ENCODE measurements around the gene GABRB2.

The GABRB2 gene

GRCh38 chr5:161403996-161404395, 142.5 kb downstream of the GABRB2 start:
- no peak overlapping the region for H3K4me3 ChIP-seq (ENCODE audit: low read depth, low read length)
- TF ChIP-seq CTCF (IDR thresholded peaks at IDR 0.05; ENCODE audit: low read depth, low read length), result no peak
- in situ Hi-C loops (cut with HindIII; ENCODE audit: low sequenced_read_pairs), result no loop called here
- DNase-seq (ENCODE audit: low read depth, low spot score), result no peak

- in situ Hi-C loops (cut with HindIII; ENCODE audit: low sequenced_read_pairs), result no loop called here
These were observed 143.4 kb downstream of the GABRB2 start for GRCh38 chr5:161403121-161403520.

GRCh38 chr5:161400583-161400982, 145.9 kb downstream of the GABRB2 start:
- no peak for DNase-seq (ENCODE audit: low read depth, low spot score)
- H3K4me3 ChIP-seq (ENCODE audit: low read depth, low read length), result no peak overlapping the region
- in situ Hi-C loops (cut with HindIII; ENCODE audit: low sequenced_read_pairs), result no loop called here
- TF ChIP-seq CTCF (IDR thresholded peaks at IDR 0.05; ENCODE audit: low read depth, low read length), result no peak

More at GRCh38 chr5:161403121-161403520, 143.4 kb downstream of the GABRB2 start:
- no peak for DNase-seq (ENCODE audit: low read depth, low spot score)
- H3K4me3 ChIP-seq (ENCODE audit: low read depth, low read length), result no peak overlapping the region
- no peak for TF ChIP-seq CTCF (IDR thresholded peaks at IDR 0.05; ENCODE audit: low read depth, low read length)

GRCh38 chr5:161399996-161400562, 146.4 kb downstream of the GABRB2 start:
- DNase-seq (ENCODE audit: low read depth, low spot score), result no peak
- H3K4me3 ChIP-seq (ENCODE audit: low read depth, low read length), result no peak overlapping the region
- in situ Hi-C loops (cut with HindIII; ENCODE audit: low sequenced_read_pairs), result no loop called here
- no peak for TF ChIP-seq CTCF (IDR thresholded peaks at IDR 0.05; ENCODE audit: low read depth, low read length)

GRCh38 chr5:161397448-161397847, 149.1 kb downstream of the GABRB2 start:
- in situ Hi-C loops (cut with HindIII; ENCODE audit: low sequenced_read_pairs), result no loop called here
- DNase-seq (ENCODE audit: low read depth, low spot score), result no peak
- H3K4me3 ChIP-seq (ENCODE audit: low read depth, low read length), result no peak overlapping the region
- TF ChIP-seq CTCF (IDR thresholded peaks at IDR 0.05; ENCODE audit: low read depth, low read length), result no peak

GRCh38 chr5:161396171-161396570, 150.4 kb downstream of the GABRB2 start:
- no peak overlapping the region for H3K4me3 ChIP-seq (ENCODE audit: low read depth, low read length)
- in situ Hi-C loops (cut with HindIII; ENCODE audit: low sequenced_read_pairs), result no loop called here
- DNase-seq (ENCODE audit: low read depth, low spot score), result no peak
- no peak for TF ChIP-seq CTCF (IDR thresholded peaks at IDR 0.05; ENCODE audit: low read depth, low read length)

GRCh38 chr5:161391724-161392123, 154.8 kb downstream of the GABRB2 start:
- in situ Hi-C loops (cut with HindIII; ENCODE audit: low sequenced_read_pairs), result no loop called here
- DNase-seq (ENCODE audit: low read depth, low spot score), result no peak
- TF ChIP-seq CTCF (IDR thresholded peaks at IDR 0.05; ENCODE audit: low read depth, low read length), result no peak
- H3K4me3 ChIP-seq (ENCODE audit: low read depth, low read length), result no peak overlapping the region
